SK-N-SH (cell line): ENCODE measurements around the gene SCAMP2. TPM values are rescaled to one million over a fixed set of nuclear protein-coding genes. Genes with fewer than 3 reads are reported as not detected.

Source experiments
- CTCF ChIA-PET: fragments of 300-600, 350-600 bp; formaldehyde crosslinking; extraction: SDS; loops from one replicate; lab custom pipeline; 2021; lab: Yijun Ruan, JAX
- POLR2A ChIA-PET: fragments of 350-600 bp; sonication (Branson Sonifier 250); formaldehyde crosslinking; extraction: SDS; loops from one replicate; lab custom pipeline; 2020; ENCODE audit warnings: antibody characterized with exemption, inconsistent platforms; lab: Yijun Ruan, JAX
- DNase-seq: peaks from one replicate; pipeline ENCODE4 v3.0.0; 2012
- H2AFZ ChIP-seq: fragments of 200-600 bp; sonication (generic); 2 replicates; pipeline ENCODE4 v1.8.1; 2016; ENCODE audit warnings: antibody characterized with exemption, mild to moderate bottlenecking, low read depth
- H3F3A ChIP-seq: fragments of 200-600 bp; sonication (generic); replicated peaks from 2 replicates; pipeline ENCODE3; 2016; ENCODE audit warnings: antibody characterized with exemption, mild to moderate bottlenecking; ENCODE audit not compliant: insufficient read depth
- H3K27ac ChIP-seq, 2 experiments: fragments of 200-500 bp in 1 of 2; fragments of 200-600 bp in 1 of 2; sonication (Bioruptor generic) in 1 of 2; sonication (generic), shearing (Covaris generic) in 1 of 2; 2 replicates each; pipeline versions ENCODE4 v1.5.1 to v1.6.1; 2014 to 2016; ENCODE audit warnings: low read depth in 2 of 2, inconsistent platforms in 1 of 2, low read length in 1 of 2, mild to moderate bottlenecking in 1 of 2, mixed read lengths in 1 of 2
- H3K27me3 ChIP-seq: fragments of 200-600 bp; sonication (generic), shearing (Covaris generic); 2 replicates; pipeline ENCODE4 v1.6.1; 2016; ENCODE audit warnings: mixed run types; ENCODE audit not compliant: insufficient read depth
- H3K36me3 ChIP-seq, 2 experiments: fragments of 200-500 bp in 1 of 2; fragments of 200-600 bp in 1 of 2; sonication (Bioruptor generic) in 1 of 2; sonication (generic) in 1 of 2; replicated peaks in 1 of 2; 2 replicates each; pipeline versions ENCODE3 to v1.5.1; 2014 to 2016; ENCODE audit warnings: low read length in 1 of 2, mild to moderate bottlenecking in 1 of 2; ENCODE audit not compliant: insufficient read depth in 2 of 2, control insufficient read depth in 1 of 2
- H3K4me1 ChIP-seq, 2 experiments: fragments of 200-500 bp in 1 of 2; fragments of 200-600 bp in 1 of 2; sonication (Bioruptor generic) in 1 of 2; sonication (generic), shearing (Covaris generic) in 1 of 2; 2 replicates each; pipeline versions ENCODE4 v1.5.1 to v1.6.1; 2014 to 2016; ENCODE audit warnings: low read depth in 1 of 2, low read length in 1 of 2, mixed run types in 1 of 2; ENCODE audit not compliant: insufficient read depth in 2 of 2, control insufficient read depth in 1 of 2
- H3K4me2 ChIP-seq: fragments of 200-600 bp; sonication (generic), shearing (Covaris generic); 2 replicates; pipeline ENCODE4 v1.6.1; 2017; ENCODE audit warnings: mixed run types
- H3K4me3 ChIP-seq, 2 experiments: fragments of 200-500 bp in 1 of 2; fragments of 200-600 bp in 1 of 2; sonication (Bioruptor generic) in 1 of 2; sonication (generic), shearing (Covaris generic) in 1 of 2; 2 replicates each; pipeline versions ENCODE4 v1.5.1 to v1.8.1; 2014 to 2016; ENCODE audit warnings: low read depth in 2 of 2, inconsistent platforms in 1 of 2, low read length in 1 of 2, mild to moderate bottlenecking in 1 of 2, mixed read lengths in 1 of 2, moderate library complexity in 1 of 2
- H3K79me2 ChIP-seq: fragments of 200-600 bp; sonication (generic); 2 replicates; pipeline ENCODE4 v1.8.1; 2017; ENCODE audit warnings: mild to moderate bottlenecking; ENCODE audit not compliant: insufficient read depth
- H3K9ac ChIP-seq: fragments of 200-600 bp; sonication (generic); 2 replicates; pipeline ENCODE4 v1.6.1; 2017; ENCODE audit warnings: mixed run types
- H3K9me2 ChIP-seq: fragments of 200-600 bp; sonication (generic); 2 replicates; pipeline ENCODE4 v1.6.1; 2017; ENCODE audit warnings: mixed run types
- H3K9me3 ChIP-seq: fragments of 200-600 bp; sonication (generic); 2 replicates; pipeline ENCODE4 v1.6.1; 2017; ENCODE audit warnings: mixed run types, mild to moderate bottlenecking, moderate library complexity
- H4K20me1 ChIP-seq: fragments of 200-600 bp; sonication (generic); 2 replicates; pipeline ENCODE4 v1.6.1; 2017; ENCODE audit warnings: mild to moderate bottlenecking, mixed run types; ENCODE audit not compliant: insufficient read depth
- ELF1 ChIP-seq: IDR thresholded peaks from 2 replicates; pipeline ENCODE4 v1.4.0; 2012
- EP300 ChIP-seq, 2 experiments: IDR thresholded peaks; 2 replicates each; pipeline versions ENCODE4 v1.4.0 to v1.6.1; 2012; ENCODE audit warnings: borderline replicate concordance in 1 of 2, low read depth in 1 of 2, low read length in 1 of 2
- EZH2phosphoT487 ChIP-seq: fragments of 200-600 bp; sonication (generic); IDR thresholded peaks from 2 replicates; pipeline ENCODE4 v1.6.1; 2017; ENCODE audit warnings: low read depth, mixed run types, mild to moderate bottlenecking, antibody characterized with exemption, moderate library complexity, borderline replicate concordance
- FOSL2 ChIP-seq: IDR thresholded peaks from 2 replicates; pipeline ENCODE4 v1.4.0; 2012; ENCODE audit warnings: low read depth, mild to moderate bottlenecking, moderate library complexity, borderline replicate concordance
- GABPA ChIP-seq: IDR thresholded peaks from 2 replicates; pipeline ENCODE4 v1.4.0; 2012; ENCODE audit warnings: low read depth, mild to moderate bottlenecking
- IRF3 ChIP-seq: fragments of 150-350 bp; IDR thresholded peaks from 2 replicates; pipeline ENCODE4 v1.6.1; 2016; ENCODE audit warnings: mild to moderate bottlenecking, low read depth, low read length
- MAX ChIP-seq: IDR thresholded peaks from 2 replicates; pipeline ENCODE4 v1.4.0; 2012; ENCODE audit warnings: low read depth
- MEF2A ChIP-seq: IDR thresholded peaks from 2 replicates; pipeline ENCODE4 v1.4.0; 2012; ENCODE audit warnings: low read depth, borderline replicate concordance
- NFIC ChIP-seq: IDR thresholded peaks from 2 replicates; pipeline ENCODE4 v1.4.0; 2012; ENCODE audit warnings: borderline replicate concordance
- NRF1 ChIP-seq: IDR thresholded peaks from 2 replicates; pipeline ENCODE4 v1.6.1; 2012; ENCODE audit warnings: low read depth, mild to moderate bottlenecking, low read length
- POLR2AphosphoS5 ChIP-seq: IDR thresholded peaks from 2 replicates; pipeline ENCODE4 v1.6.1; 2012; ENCODE audit warnings: low read depth, low read length
- RCOR1 ChIP-seq: fragments of 150-350 bp; IDR thresholded peaks from 2 replicates; pipeline ENCODE4 v1.6.1; 2017; ENCODE audit warnings: antibody characterized with exemption, low read length
- REST ChIP-seq: IDR thresholded peaks from 2 replicates; pipeline ENCODE4 v1.6.1; 2012; ENCODE audit warnings: mild to moderate bottlenecking, low read depth, low read length, moderate library complexity
- RXRA ChIP-seq: IDR thresholded peaks from 2 replicates; pipeline ENCODE4 v1.4.0; 2012; ENCODE audit warnings: low read depth, mild to moderate bottlenecking, borderline replicate concordance
- SIN3A ChIP-seq: IDR thresholded peaks from 2 replicates; pipeline ENCODE4 v1.6.1; 2012; ENCODE audit warnings: low read depth, mild to moderate bottlenecking, low read length, moderate library complexity, borderline replicate concordance
- TAF1 ChIP-seq: IDR thresholded peaks from 2 replicates; pipeline ENCODE4 v1.6.1; 2012; ENCODE audit warnings: low read depth, mild to moderate bottlenecking, low read length, moderate library complexity, borderline replicate concordance
- TCF12 ChIP-seq: IDR thresholded peaks from 2 replicates; pipeline ENCODE4 v1.4.0; 2012
- TEAD4 ChIP-seq: IDR thresholded peaks from 2 replicates; pipeline ENCODE4 v1.4.0; 2012; ENCODE audit warnings: mild to moderate bottlenecking, borderline replicate concordance; ENCODE audit not compliant: insufficient read depth
- USF2 ChIP-seq: fragments of 150-350 bp; IDR thresholded peaks from 2 replicates; pipeline ENCODE4 v1.6.1; 2017; ENCODE audit warnings: antibody characterized with exemption, low read length, low read depth, borderline replicate concordance
- YY1 ChIP-seq: IDR thresholded peaks from 2 replicates; pipeline ENCODE4 v1.4.0; 2012; ENCODE audit warnings: low read depth, mild to moderate bottlenecking
- WGBS: methylation state at CpG from one replicate; pipeline ENCODE4 v1.1.6; 2017; ENCODE audit warnings: low lambda C conversion rate; 5-methylcytosine and 5-hydroxymethylcytosine counted together
- polyA plus RNA-seq, 3 experiments: library from polyadenylated mRNA; depleted of rRNA; stranded (reverse); fragments of >200 nt; gene quantifications; 2 replicates each; pipeline ENCODE4 v1.2.3, GENCODE V29; 2012

Gene SCAMP2
- polyA plus RNA-seq, 1 of the 3 experiments (the other 2 are of a cell fraction), result 88.1 TPM

GRCh38 chr15:74795966-74796625 is 77.1 kb downstream of the SCAMP2 start:
- TF ChIP-seq TCF12 (no peak), RCOR1 (no peak)
- peaks cover 60% of the 10 kb centered on the region for H3K79me2 ChIP-seq
- WGBS, result 97% methylated on average over 14 of the region's 14 CpGs

GRCh38 chr15:74794970-74795349 is 78.2 kb downstream of the SCAMP2 start:
- 100% methylated on average over 6 of the region's 9 CpGs for WGBS
- no peak overlapping the region for H3K4me2 ChIP-seq
- no peaks in the 10 kb centered on the region for H3K27me3 ChIP-seq
- H3K4me3 ChIP-seq, result no peak overlapping the region
- H3K9ac ChIP-seq, result no peak overlapping the region
- H3K4me1 ChIP-seq, result peaks cover 8 to 27% of the 10 kb centered on the region in 2 experiments
- H3K36me3 ChIP-seq, result peaks cover 0 to 17% of the 10 kb centered on the region in 2 experiments
- no peaks in the 10 kb centered on the region for H3K9me3 ChIP-seq
- TF ChIP-seq USF2 (no peak), YY1 (no peak), MEF2A (no peak), MAX (no peak), EP300 (IDR thresholded peaks at IDR 0.05; ENCODE audit: borderline replicate concordance in 1 of 2, low read depth in 1 of 2, low read length in 1 of 2) (no peak), ELF1 (no peak), TAF1 (no peak), POLR2AphosphoS5 (no peak), SIN3A (no peak), NFIC (no peak), GABPA (no peak), TEAD4 (no peak), TCF12 (no peak), EZH2phosphoT487 (no peak), REST (no peak), RXRA (no peak), NRF1 (no peak), FOSL2 (no peak), IRF3 (no peak), RCOR1 (no peak)
- H3F3A ChIP-seq, result peaks cover 14% of the 10 kb centered on the region
- H3K9me2 ChIP-seq, result no peaks in the 10 kb centered on the region
- H3K79me2 ChIP-seq, result peaks cover 71% of the 10 kb centered on the region
- ChIA-PET POLR2A (no interaction called here), CTCF (interaction anchor here (1.3 to 4.6 kb wide), 3 partner anchors 12 to 110 kb away, joined by 3 to 50 read pairs (median 40); partner anchors contain the start of gene CSK)
- H4K20me1 ChIP-seq, result peaks cover 83% of the 10 kb centered on the region
- no peak for DNase-seq
- H2AFZ ChIP-seq, result no peak overlapping the region
- H3K27ac ChIP-seq, result no peak overlapping the region

More at GRCh38 chr15:74795966-74796625, 77.1 kb downstream of the SCAMP2 start:
- CTCF ChIA-PET, result interaction anchor here (1.8 to 4.6 kb wide), 5 partner anchors 8 to 27 kb away, joined by 5 to 40 read pairs (median 14); partner anchors contain the start of gene CSK
- peaks cover 77% of the 10 kb centered on the region for H4K20me1 ChIP-seq
- H3K9me3 ChIP-seq, result no peaks in the 10 kb centered on the region
- H3K4me1 ChIP-seq, result peaks cover 0 to 19% of the 10 kb centered on the region in 2 experiments; a peak in 2 of 4 replicates
- peaks cover 0 to 26% of the 10 kb centered on the region in 2 experiments for H3K36me3 ChIP-seq
- POLR2A ChIA-PET, result no interaction called here
- no peak overlapping the region for H3K4me2 ChIP-seq
- H3K27me3 ChIP-seq, result no peaks in the 10 kb centered on the region
- H2AFZ ChIP-seq, result no peak overlapping the region
- H3K27ac ChIP-seq, result no peak overlapping the region
- no peak for DNase-seq
- no peaks in the 10 kb centered on the region for H3K9me2 ChIP-seq
- H3F3A ChIP-seq, result peaks cover 2% of the 10 kb centered on the region
- H3K4me3 ChIP-seq, result no peak overlapping the region
- H3K9ac ChIP-seq, result no peak overlapping the region
